HG02610 (cell line): Measurements from ENCODE around the gene FLT4.
"Not testable (repeated sequence)": the region's sequence is repeated elsewhere in the genome, so short reads cannot be mapped to it uniquely, and the experiment has no call there.

Experiments
- ATAC-seq: cut with Tn5 transposase; IDR thresholded peaks from one replicate; pipeline ENCODE4 v1.9.1; 2021; ENCODE audit warnings: mild to moderate bottlenecking, moderate library complexity; ENCODE audit not compliant: unreplicated experiment

Gene FLT4

DNA sequence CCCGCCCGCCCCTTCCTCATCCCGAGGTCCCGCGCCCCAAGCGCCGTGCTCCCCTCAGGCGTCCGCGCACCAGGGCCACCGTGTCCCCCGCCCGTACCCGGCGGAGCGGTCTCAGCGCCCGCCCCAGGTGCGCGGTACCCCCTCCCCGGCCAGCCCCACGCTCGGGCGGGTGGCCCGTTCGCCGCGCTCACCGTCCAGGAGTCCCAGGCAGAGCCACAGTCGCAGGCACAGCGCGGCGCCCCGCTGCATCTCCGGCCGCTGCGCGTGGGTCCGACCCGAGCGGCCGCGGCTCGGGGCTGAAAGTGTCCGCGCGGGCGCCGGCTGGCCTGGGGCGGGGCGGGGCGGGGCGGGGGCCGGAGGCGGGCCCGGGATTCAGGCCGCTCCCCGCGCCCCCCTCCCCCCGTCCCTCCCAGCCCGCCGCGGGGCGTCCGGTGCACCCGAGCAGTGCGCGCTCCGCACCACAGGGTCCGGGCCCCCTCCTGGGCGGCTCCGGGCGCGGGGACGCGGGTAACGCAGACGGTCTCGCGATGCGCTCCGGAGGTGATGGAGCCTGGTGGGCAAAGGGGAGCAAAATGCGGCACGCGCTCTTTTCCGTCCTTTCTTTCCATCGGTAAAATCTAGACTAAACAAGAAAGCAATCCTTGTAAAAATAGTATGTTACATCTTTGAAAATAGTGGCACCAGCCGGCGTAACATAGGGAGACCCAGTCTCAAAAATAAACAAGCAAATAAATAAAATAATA is at the start of gene FLT4:
Gene FLT4, minus strand, starts transcription at position 304 of the 743 bp plus-strand sequence. Its CDS starts 55 bp downstream, at position 249.
- ATAC-seq: no peak

GRCh38 chr5:180699042-180699441 is 49.6 kb upstream of the FLT4 start:
- no peak for ATAC-seq

GRCh38 chr5:180696116-180696515 is 46.7 kb upstream of the FLT4 start:
- ATAC-seq: no peak

GRCh38 chr5:180692429-180692828 is 43.0 kb upstream of the FLT4 start:
- ATAC-seq: no peak

DNA sequence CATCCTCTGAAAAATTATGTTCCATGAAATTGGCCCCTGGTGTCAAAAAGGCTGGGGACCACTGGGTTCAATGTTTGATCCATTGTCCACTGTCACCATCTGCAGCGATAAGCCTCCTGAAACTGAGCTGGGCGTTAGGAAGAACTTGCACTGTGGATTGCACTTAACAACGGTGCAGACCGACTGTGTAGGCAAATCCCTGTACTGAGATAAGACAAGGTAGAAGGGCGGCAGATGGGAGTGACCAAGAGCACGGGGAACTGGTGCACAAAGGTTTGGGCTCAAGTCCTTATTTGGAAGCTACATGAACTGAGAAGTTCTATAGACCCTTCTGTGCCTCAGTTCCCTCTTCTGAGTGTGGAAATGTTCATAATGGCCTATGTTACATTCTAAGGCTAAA is 41.6 kb upstream of the FLT4 start:
- ATAC-seq: no peak

DNA sequence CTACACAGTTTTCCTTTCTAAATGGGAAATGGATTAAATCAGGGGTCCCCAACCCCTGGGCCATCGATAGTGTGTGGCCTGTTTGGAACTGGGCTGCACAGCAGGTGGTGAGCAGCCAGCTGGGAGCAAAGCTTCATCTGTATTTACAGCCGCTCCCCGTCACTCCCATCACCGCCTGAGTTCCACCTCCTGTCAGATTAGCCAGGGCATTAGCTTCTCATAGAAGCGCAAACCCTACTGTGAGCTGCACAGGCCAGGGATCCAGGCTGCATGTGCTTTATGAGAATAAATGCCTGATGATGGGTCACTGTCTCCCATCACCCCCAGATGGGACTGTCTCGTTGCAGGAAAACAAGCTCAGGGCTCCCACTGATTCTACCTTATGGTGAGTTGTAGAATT is 41.2 kb upstream of the FLT4 start:
- no peak for ATAC-seq

DNA sequence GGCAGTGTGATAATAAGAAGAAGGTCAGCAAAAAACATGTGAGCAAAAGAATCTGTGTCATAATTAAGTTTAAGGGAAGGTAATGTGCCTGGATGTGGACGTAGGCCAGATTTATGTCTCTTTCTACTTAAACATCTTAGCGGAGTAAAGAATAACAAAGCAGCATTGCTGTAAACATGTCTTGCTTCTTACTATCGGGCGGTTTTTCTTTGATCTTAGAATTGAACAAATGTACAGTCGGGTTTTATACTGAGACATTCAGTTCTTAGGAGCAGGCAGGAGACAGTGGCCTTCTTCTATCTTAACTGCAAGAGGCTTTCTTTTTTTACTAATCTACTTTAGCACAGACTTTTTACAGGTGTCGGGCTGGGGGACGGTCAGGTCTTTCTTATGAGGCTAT is 40.4 kb upstream of the FLT4 start:
- no peak for ATAC-seq

DNA sequence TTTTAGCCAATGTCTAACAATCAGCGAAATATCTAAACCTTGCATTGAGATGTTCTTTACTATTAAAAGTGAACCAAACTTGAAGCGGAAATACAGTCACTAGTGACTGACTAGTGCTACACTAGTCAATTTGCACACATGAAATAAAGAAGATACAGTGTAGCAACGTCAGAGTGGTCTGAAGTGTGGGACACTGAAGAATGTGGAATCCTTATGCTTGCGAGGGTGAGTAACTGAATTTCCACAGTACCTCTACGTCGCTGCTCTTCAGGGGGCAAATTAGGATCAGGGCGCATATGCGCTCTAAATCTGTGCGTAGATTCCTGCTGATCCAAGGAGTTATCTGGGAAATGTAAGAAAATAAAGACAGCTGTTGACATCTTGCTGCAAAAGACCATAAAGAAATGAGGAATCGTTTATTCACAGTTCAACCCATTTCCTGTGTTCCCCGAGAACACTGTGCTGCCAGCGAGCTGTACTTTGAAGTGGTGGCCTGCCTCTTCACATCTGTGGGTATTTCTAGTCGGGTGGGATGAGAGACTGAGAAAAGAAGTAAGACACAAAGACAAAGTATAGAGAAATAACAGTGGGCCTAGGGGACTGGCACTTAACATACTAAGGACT is 39.8 kb upstream of the FLT4 start:
- no peak for ATAC-seq

- no peak for ATAC-seq
Observed at GRCh38 chr5:180688330-180689070, 39.1 kb upstream of the FLT4 start.

- not testable (repeated sequence) for ATAC-seq
Observed at GRCh38 chr5:180686799-180687198, 37.4 kb upstream of the FLT4 start.

DNA sequence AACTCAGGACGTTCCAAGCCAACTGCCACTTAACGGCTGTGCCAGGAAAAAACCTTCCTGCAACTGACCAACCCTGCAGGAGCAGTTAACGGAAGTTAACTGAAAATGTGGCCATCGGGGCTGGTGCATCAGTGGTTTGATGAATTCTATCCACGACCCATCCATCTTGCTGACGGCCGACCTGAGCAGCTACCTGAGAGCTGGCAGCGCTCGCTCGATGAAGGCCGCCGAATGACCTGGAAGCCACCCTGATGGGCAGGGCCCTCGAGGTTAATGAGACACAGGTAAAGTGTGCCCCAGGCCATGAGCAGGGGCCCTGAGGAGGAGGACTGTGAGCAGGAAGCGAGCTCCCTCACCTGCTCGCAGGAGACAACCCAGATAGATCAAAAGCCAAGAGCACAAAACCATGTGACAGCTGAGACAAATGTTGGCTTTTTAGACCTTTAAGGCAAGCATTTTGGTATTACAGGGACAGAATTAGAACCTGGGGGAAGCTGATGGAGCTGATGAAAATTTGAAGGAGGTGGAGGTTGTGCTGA is 35.3 kb upstream of the FLT4 start:
- no peak for ATAC-seq

- no peak for ATAC-seq
Observed at GRCh38 chr5:180683220-180683922, 34.0 kb upstream of the FLT4 start.

GRCh38 chr5:180682560-180682959 is 33.2 kb upstream of the FLT4 start:
- no peak for ATAC-seq

DNA sequence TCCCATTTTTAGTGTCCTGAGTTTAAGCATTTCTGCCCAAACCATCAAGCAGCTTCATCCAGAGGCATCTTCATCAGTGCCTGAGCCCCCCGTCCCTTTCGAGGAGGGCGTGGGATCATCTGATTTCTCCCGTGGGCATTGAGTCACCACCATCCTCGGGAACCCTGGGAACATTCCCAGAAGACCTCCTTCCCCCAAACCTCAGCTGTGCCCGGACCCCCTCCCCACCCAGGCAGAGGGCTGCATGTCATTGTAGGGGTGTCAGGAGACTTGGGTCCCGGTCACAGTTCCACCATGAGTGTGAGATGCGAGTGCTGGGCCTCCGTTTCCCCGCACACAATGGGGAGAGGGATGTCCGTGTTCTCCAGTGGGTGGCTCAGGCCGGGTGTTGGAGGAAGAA is 32.6 kb upstream of the FLT4 start:
- ATAC-seq: not testable (repeated sequence)

GRCh38 chr5:180678319-180678718 is 28.9 kb upstream of the FLT4 start:
- not testable (repeated sequence) for ATAC-seq

- no peak for ATAC-seq
Observed at GRCh38 chr5:180675036-180675635, 25.7 kb upstream of the FLT4 start.

GRCh38 chr5:180674090-180674475 is 24.7 kb upstream of the FLT4 start:
- ATAC-seq: not testable (repeated sequence)

- ATAC-seq: no peak
Observed at GRCh38 chr5:180673371-180674089, 24.1 kb upstream of the FLT4 start.

- not testable (repeated sequence) for ATAC-seq
Observed at GRCh38 chr5:180671958-180672524, 22.6 kb upstream of the FLT4 start.
